PC-9 (cell line): ENCODE results near the gene MAPKBP1. TPM values are rescaled to one million over a fixed set of nuclear protein-coding genes. Genes with fewer than 3 reads are reported as not detected.

ENCODE experiments used
- BruUV-seq: library from RNA; stranded (reverse); fragments of 400-500 nt; replicated peaks from 2 replicates; lab custom pipeline; 2021; lab: Mats Ljungman, UMichigan
- CTCF ChIA-PET: fragments of 300-600 bp; sonication (Branson Sonifier 250); formaldehyde crosslinking; loops from one replicate; lab custom pipeline; 2022; ENCODE audit warnings: antibody characterized with exemption; lab: Charles Lee
- POLR2A ChIA-PET: fragments of 300-600 bp; sonication (Branson Sonifier 250); formaldehyde crosslinking; loops from one replicate; lab custom pipeline; 2022; ENCODE audit warnings: antibody characterized with exemption; ENCODE audit not compliant: unreplicated experiment; lab: Charles Lee
- DNase-seq, 2 experiments: peaks; one replicate each; pipeline versions ENCODE4 v3.0.0 to v3.0.0-alpha.2; 2015 to 2022; ENCODE audit warnings: mixed read lengths in 1 of 2
- H2AFZ ChIP-seq: fragments of 200-600 bp; sonication (generic); 2 replicates; pipeline ENCODE4 v1.8.1; 2017; ENCODE audit warnings: antibody characterized with exemption
- H3F3A ChIP-seq: fragments of 200-600 bp; sonication (generic); 2 replicates; pipeline ENCODE4 v1.8.1; 2017; ENCODE audit warnings: antibody characterized with exemption, mild to moderate bottlenecking, low read depth; ENCODE audit not compliant: insufficient read depth
- H3K27ac ChIP-seq: fragments of 200-600 bp; sonication (generic); 2 replicates; pipeline ENCODE4 v1.6.1; 2016; ENCODE audit warnings: mixed run types
- H3K27me3 ChIP-seq: fragments of 200-600 bp; sonication (generic); 2 replicates; pipeline ENCODE4 v1.6.1; 2016; ENCODE audit warnings: low read depth, mixed run types; ENCODE audit not compliant: insufficient read depth
- H3K36me3 ChIP-seq: fragments of 200-600 bp; sonication (generic); 2 replicates; pipeline ENCODE4 v1.6.1; 2016; ENCODE audit warnings: low read depth, mixed run types
- H3K4me1 ChIP-seq: fragments of 200-600 bp; sonication (generic); replicated peaks from 2 replicates; pipeline ENCODE4 v1.6.1; 2016; ENCODE audit warnings: mixed run types; ENCODE audit not compliant: insufficient read depth
- H3K4me2 ChIP-seq: fragments of 200-600 bp; sonication (generic); 2 replicates; pipeline ENCODE4 v1.6.1; 2017; ENCODE audit warnings: mixed run types
- H3K4me3 ChIP-seq: fragments of 200-600 bp; sonication (generic); 2 replicates; pipeline ENCODE4 v1.6.1; 2016; ENCODE audit warnings: mixed run types
- H3K79me2 ChIP-seq: fragments of 200-600 bp; sonication (generic); 2 replicates; pipeline ENCODE4 v1.6.1; 2017; ENCODE audit warnings: low read depth, mixed run types
- H3K9me2 ChIP-seq: fragments of 200-600 bp; sonication (generic); 2 replicates; pipeline ENCODE4 v1.8.1; 2017; ENCODE audit warnings: mild to moderate bottlenecking; ENCODE audit not compliant: insufficient read depth
- H3K9me3 ChIP-seq: fragments of 200-600 bp; sonication (generic); 2 replicates; pipeline ENCODE4 v1.8.1; 2016; ENCODE audit warnings: low read depth; ENCODE audit not compliant: insufficient read depth
- H4K20me1 ChIP-seq: fragments of 200-600 bp; sonication (generic); 2 replicates; pipeline ENCODE4 v1.8.1; 2017; ENCODE audit not compliant: insufficient read depth
- EZH2 ChIP-seq: fragments of 200-600 bp; sonication (generic); IDR thresholded peaks from 2 replicates; pipeline ENCODE4 v1.8.0; 2017; ENCODE audit warnings: antibody characterized with exemption, low read depth
- intact Hi-C: fragments of 100-400 bp; cut with micrococcal nuclease; formaldehyde crosslinking; loops from one replicate; pipeline ENCODE4 v1.10.0; 2022; ENCODE audit not compliant: unreplicated experiment
- total RNA-seq: library from RNA; stranded (reverse); gene quantifications from 2 replicates; pipeline ENCODE4 v1.2.3, GENCODE V29; 2021
- TF ChIP-seq, protein P1 (sequence below): fragments of 200-600 bp; sonication (generic); conservative IDR thresholded peaks from 2 replicates; pipeline ENCODE4 v1.6.1; 2017; ENCODE audit warnings: mixed run types, antibody characterized with exemption, mild to moderate bottlenecking, moderate library complexity

The MAPKBP1 gene
- total RNA-seq, 1 experiment from 2014 or later: 22.9 TPM

DNA sequence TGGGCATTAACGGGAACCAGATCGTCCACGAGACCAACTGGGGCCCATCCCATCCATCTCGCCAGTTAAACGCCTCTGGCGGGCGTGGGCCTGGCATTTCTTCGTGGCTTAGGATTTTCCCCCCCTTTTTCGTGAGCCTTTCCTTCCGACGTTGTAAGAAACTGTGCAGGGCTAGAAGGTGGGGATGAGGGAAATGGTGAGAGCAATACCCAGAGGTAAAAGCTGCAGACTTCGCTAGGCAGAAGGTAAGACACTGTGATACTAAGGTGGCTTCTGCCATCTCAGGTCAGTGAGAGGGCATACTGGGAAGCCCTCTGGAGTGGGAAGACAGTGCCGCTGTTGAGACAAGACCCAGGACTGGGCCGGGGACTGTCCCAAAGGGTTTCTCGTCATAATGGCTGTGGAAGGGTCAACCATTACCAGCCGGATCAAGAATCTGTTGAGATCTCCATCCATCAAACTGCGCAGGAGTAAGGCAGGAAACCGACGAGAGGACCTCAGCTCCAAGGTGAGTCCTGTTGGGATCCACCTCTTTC lies 666 bp downstream of the MAPKBP1 start:
- peaks cover 24% of the 10 kb centered on the region for H3K4me1 ChIP-seq
- peaks cover 4% of the 10 kb centered on the region; the same call in 1 of the 2 replicates for H4K20me1 ChIP-seq
- BruUV-seq: TSS peak; percentile 32
- H3K27ac ChIP-seq: peak overlapping the region; percentile 64
- H3K9me3 ChIP-seq: no peaks in the 10 kb centered on the region
- peak overlapping the region; percentile 80 for H2AFZ ChIP-seq
- POLR2A ChIA-PET: interaction anchor here (0.5 to 0.8 kb wide), 5 partner anchors 17 to 64 kb away, joined by 3 to 10 read pairs (median 4); partner anchors contain the start of gene PLA2G4B
- no peaks in the 10 kb centered on the region for H3K9me2 ChIP-seq
- H3F3A ChIP-seq: peaks cover 23% of the 10 kb centered on the region; the same call in 1 of the 2 replicates
- no peaks in the 10 kb centered on the region for H3K27me3 ChIP-seq
- no peaks in the 10 kb centered on the region for H3K36me3 ChIP-seq
- H3K79me2 ChIP-seq: peaks cover 19% of the 10 kb centered on the region; the same call in 1 of the 2 replicates
- CTCF ChIA-PET: interaction anchor here (0.9 to 2.5 kb wide), 5 partner anchors 18 to 198 kb away, joined by 3 to 21 read pairs (median 7); partner anchors contain the start of gene EHD4
- TF ChIP-seq, protein P1, sequence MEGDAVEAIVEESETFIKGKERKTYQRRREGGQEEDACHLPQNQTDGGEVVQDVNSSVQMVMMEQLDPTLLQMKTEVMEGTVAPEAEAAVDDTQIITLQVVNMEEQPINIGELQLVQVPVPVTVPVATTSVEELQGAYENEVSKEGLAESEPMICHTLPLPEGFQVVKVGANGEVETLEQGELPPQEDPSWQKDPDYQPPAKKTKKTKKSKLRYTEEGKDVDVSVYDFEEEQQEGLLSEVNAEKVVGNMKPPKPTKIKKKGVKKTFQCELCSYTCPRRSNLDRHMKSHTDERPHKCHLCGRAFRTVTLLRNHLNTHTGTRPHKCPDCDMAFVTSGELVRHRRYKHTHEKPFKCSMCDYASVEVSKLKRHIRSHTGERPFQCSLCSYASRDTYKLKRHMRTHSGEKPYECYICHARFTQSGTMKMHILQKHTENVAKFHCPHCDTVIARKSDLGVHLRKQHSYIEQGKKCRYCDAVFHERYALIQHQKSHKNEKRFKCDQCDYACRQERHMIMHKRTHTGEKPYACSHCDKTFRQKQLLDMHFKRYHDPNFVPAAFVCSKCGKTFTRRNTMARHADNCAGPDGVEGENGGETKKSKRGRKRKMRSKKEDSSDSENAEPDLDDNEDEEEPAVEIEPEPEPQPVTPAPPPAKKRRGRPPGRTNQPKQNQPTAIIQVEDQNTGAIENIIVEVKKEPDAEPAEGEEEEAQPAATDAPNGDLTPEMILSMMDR: no peak
- no peak for TF ChIP-seq EZH2
- intact Hi-C loops: loop anchor here (1.0 to 5.0 kb wide), 5 partner anchors 31 to 357 kb away; partner anchors contain the start of gene EHD4
- no peak for DNase-seq
- H3K4me2 ChIP-seq: peak overlapping the region; percentile 94
- peak overlapping the region; percentile 80 for H3K4me3 ChIP-seq

DNA sequence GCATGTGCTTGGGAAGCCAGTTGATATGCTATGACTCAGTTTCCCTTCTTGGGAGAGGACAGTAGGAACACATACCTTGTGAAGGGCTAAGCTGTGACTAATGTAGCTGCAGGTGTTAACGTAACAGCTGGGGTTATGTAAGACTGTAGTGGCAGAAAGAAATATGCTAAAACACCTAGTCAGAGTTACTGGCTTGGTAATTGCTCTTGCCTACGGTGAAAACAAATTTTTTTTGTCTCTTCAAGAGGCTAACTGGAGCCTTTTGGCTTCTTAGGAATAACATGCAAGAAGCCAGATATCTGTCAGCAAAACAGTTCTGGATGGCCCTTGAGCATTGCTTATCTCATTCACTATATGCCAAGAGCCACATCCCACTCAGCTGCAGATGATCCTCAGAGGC lies 1.4 kb downstream of the MAPKBP1 start:
- Histone ChIP-seq H3K4me1 (peaks cover 24% of the 10 kb centered on the region), H3K79me2 (peaks cover 19% of the 10 kb centered on the region; the same call in 1 of the 2 replicates), H3K27me3 (no peaks in the 10 kb centered on the region), H3F3A (peaks cover 23% of the 10 kb centered on the region; the same call in 1 of the 2 replicates), H3K9me2 (no peaks in the 10 kb centered on the region), H3K36me3 (no peaks in the 10 kb centered on the region), H4K20me1 (no peaks in the 10 kb centered on the region), H2AFZ (no peak overlapping the region), H3K27ac (0 out of 2 replicates have a peak overlapping the region, but pooled peaks have one; percentile 64), H3K4me2 (peak overlapping the region; percentile 94), H3K9me3 (no peaks in the 10 kb centered on the region), H3K4me3 (peak overlapping the region; percentile 80; the same call in 1 of the 2 replicates)
- no TSS peak for BruUV-seq
- TF ChIP-seq EZH2: no peak
- TF ChIP-seq, protein P1: no peak
- DNase-seq: peak in 1 of 2 experiments; percentile 65
- POLR2A ChIA-PET: no interaction called here
- intact Hi-C loops: loop anchor here (2.0 kb wide), 2 partner anchors 197 to 283 kb away; partner anchors contain the start of gene EHD4
- CTCF ChIA-PET: interaction anchor here (1.0 kb wide), 1 partner anchor 29 kb away, joined by 3 read pairs; no protein-coding TSS in a partner anchor

DNA sequence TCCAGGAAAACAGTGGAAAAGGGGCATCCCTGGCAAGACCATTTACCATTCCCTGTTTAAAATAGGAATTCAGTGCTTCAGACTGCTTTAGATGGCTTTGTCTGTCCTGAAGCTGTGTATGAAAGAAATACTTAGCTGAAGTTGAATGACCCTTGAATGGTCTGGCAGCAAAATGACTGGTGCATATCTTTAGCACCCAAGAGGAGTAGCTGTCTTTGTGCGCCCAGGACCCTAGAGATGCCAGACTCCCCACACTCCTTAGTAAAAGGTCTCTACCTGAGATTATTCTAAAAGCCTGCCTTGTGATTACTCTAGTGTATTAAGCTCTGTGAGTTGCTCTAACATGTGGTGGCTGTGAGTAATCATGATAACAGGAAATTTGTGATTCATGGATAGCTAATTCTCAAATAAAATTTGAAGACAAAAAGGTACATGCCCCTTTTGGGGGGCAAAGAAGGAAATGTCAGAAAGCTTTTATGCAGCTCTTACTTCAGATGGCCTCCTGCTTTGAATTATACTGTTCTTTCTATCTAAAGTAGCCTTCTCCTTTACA lies 3.2 kb downstream of the MAPKBP1 start:
- DNase-seq: no peak

More for the DNA sequence above, 3.2 kb downstream of the MAPKBP1 start:
- H3K79me2 ChIP-seq: peaks cover 19% of the 10 kb centered on the region; the same call in 1 of the 2 replicates
- H3K9me2 ChIP-seq: no peaks in the 10 kb centered on the region
- no peaks in the 10 kb centered on the region for H3K27me3 ChIP-seq
- H4K20me1 ChIP-seq: no peaks in the 10 kb centered on the region
- H3F3A ChIP-seq: peaks cover 14% of the 10 kb centered on the region; the same call in 1 of the 2 replicates
- POLR2A ChIA-PET: no interaction called here
- H3K36me3 ChIP-seq: no peaks in the 10 kb centered on the region
- peaks cover 24% of the 10 kb centered on the region for H3K4me1 ChIP-seq
- intact Hi-C loops: no loop called here
- no peak overlapping the region for H3K27ac ChIP-seq
- CTCF ChIA-PET: interaction anchor here (0.6 kb wide), 3 partner anchors 165 to 618 kb away, joined by 3 to 5 read pairs (median 3); no protein-coding TSS in a partner anchor
- TF ChIP-seq, protein P1: no peak
- no peak for TF ChIP-seq EZH2
- H3K4me3 ChIP-seq: no peak overlapping the region
- H2AFZ ChIP-seq: no peak overlapping the region
- BruUV-seq: no TSS peak
- H3K4me2 ChIP-seq: no peak overlapping the region
- no peaks in the 10 kb centered on the region for H3K9me3 ChIP-seq
